ENCODE measurements around the gene BEST4. TPM values are rescaled to one million over a fixed set of nuclear protein-coding genes. Genes with fewer than 3 reads are reported as not detected.

The BEST4 gene
- total RNA-seq, 1 experiment from 2014 or later, result 1.3 TPM

DNA sequence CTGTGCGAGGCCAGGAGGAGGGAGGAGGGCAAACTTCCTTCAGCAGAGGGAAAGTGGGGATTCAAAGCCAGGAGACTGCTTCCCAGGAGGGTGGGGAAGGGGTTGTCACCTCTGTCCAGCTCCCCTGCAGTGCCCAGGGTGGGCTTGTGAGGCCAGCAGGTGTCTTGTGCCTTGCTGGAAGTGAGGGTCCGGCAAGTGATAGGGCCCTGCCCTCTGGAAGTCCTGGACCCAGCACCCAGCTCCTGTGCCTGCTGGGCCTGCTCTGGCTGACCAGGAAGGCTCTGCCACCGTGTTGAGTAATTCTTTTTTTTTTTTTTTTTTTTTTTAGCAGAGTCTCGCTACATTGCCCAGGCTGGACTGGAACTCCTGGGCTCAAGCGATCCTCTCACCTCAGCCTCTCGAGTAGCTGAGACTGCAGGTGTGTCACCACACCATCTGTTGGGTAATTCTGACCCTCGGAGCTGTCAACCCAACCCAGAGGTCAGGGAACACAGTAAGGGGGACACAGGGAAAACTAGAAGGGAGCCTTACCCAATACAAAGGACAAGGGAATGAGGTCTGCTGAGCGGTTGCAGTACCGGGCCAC lies 1.0 kb downstream of the BEST4 start:
- Histone ChIP-seq H3K27ac (no peak overlapping the region), H3K4me2 (peak overlapping the region; percentile 63; the same call in 1 of the 2 replicates), H3K36me3 (ENCODE audit: low read depth) (no peaks in the 10 kb centered on the region; the same call in 1 of the 2 replicates), H3K27me3 (ENCODE audit: insufficient read depth, low read depth) (no peaks in the 10 kb centered on the region), H3K9me3 (ENCODE audit: insufficient read depth, low read depth) (no peaks in the 10 kb centered on the region), H2AFZ (no peak overlapping the region), H4K20me1 (ENCODE audit: insufficient read depth) (no peaks in the 10 kb centered on the region), H3K79me2 (ENCODE audit: low read depth) (no peaks in the 10 kb centered on the region), H3K9me2 (ENCODE audit: insufficient read depth) (no peaks in the 10 kb centered on the region), H3F3A (ENCODE audit: insufficient read depth, low read depth) (peaks cover 18% of the 10 kb centered on the region), H3K4me1 (replicated peaks; ENCODE audit: insufficient read depth) (no peaks in the 10 kb centered on the region), H3K4me3 (no peak overlapping the region)
- TF ChIP-seq, protein P1, sequence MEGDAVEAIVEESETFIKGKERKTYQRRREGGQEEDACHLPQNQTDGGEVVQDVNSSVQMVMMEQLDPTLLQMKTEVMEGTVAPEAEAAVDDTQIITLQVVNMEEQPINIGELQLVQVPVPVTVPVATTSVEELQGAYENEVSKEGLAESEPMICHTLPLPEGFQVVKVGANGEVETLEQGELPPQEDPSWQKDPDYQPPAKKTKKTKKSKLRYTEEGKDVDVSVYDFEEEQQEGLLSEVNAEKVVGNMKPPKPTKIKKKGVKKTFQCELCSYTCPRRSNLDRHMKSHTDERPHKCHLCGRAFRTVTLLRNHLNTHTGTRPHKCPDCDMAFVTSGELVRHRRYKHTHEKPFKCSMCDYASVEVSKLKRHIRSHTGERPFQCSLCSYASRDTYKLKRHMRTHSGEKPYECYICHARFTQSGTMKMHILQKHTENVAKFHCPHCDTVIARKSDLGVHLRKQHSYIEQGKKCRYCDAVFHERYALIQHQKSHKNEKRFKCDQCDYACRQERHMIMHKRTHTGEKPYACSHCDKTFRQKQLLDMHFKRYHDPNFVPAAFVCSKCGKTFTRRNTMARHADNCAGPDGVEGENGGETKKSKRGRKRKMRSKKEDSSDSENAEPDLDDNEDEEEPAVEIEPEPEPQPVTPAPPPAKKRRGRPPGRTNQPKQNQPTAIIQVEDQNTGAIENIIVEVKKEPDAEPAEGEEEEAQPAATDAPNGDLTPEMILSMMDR (conservative IDR thresholded peaks at IDR 0.05), result no peak
- TF ChIP-seq EZH2 (IDR thresholded peaks at IDR 0.05; ENCODE audit: low read depth), result no peak
- CTCF ChIA-PET, result interaction anchor here (0.5 to 0.7 kb wide), 2 partner anchors 7 to 315 kb away, joined by 3 to 5 read pairs; no protein-coding TSS in a partner anchor
- intact Hi-C loops (cut with micrococcal nuclease; ENCODE audit: unreplicated experiment), result no loop called here
- POLR2A ChIA-PET (ENCODE audit: unreplicated experiment), result interaction anchor here (0.6 to 0.7 kb wide), 2 partner anchors 480 to 1437 kb away, joined by 3 to 10 read pairs; no protein-coding TSS in a partner anchor
- no peak for DNase-seq
- BruUV-seq (replicated peaks), result no TSS peak

DNA sequence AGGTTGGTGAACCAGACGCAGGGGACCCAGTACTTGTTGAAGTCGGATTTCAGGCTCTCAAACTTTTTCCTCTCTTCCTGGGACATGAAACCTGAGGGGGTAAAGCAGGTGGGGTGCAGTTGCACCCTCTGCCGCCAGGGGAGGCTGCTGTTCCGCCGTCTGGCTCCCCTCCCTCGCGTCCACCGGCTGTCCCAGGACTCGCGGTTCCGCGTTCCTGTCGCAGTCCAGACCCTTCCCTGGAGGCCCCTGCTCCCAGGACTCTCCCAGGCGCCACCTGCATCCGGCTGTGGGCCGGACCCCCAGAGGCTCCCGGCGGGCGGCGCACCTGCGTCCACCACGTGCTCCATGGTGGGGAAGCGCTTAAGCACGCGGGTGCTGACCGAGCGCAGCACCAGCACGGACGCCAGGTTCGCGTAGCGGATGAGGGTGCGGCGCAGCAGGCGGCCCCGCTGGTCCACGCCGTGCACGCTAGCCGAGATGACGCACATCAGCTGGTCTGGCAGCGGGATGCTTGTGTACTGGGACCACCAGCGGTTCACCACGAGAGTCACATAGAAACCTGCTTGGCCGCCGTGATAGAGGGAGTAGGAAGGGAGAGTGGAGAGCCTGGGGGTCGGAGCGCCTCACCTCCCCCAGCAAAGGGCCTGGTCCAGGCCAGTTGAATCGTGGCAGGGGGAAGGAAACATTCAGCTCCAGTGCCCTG lies 1.7 kb downstream of the BEST4 start:
- H3K4me2 ChIP-seq, result peak overlapping the region; percentile 63

More for the DNA sequence above, 1.7 kb downstream of the BEST4 start:
- Histone ChIP-seq H3K9me2 (ENCODE audit: insufficient read depth) (no peaks in the 10 kb centered on the region), H4K20me1 (ENCODE audit: insufficient read depth) (no peaks in the 10 kb centered on the region), H3K27ac (no peak overlapping the region), H3K4me1 (replicated peaks; ENCODE audit: insufficient read depth) (no peaks in the 10 kb centered on the region), H3K36me3 (ENCODE audit: low read depth) (peaks cover 4% of the 10 kb centered on the region; the same call in 1 of the 2 replicates), H3K27me3 (ENCODE audit: insufficient read depth, low read depth) (no peaks in the 10 kb centered on the region), H3F3A (ENCODE audit: insufficient read depth, low read depth) (peaks cover 24% of the 10 kb centered on the region), H3K4me3 (peak overlapping the region; percentile 16; the same call in 1 of the 2 replicates), H2AFZ (peak overlapping the region; percentile 37; the same call in 1 of the 2 replicates), H3K9me3 (ENCODE audit: insufficient read depth, low read depth) (no peaks in the 10 kb centered on the region), H3K79me2 (ENCODE audit: low read depth) (no peaks in the 10 kb centered on the region)
- ChIA-PET POLR2A (ENCODE audit: unreplicated experiment) (interaction anchor here (0.6 kb wide), 1 partner anchor 1437 kb away, joined by 3 read pairs; no protein-coding TSS in a partner anchor), CTCF (interaction anchor here (0.5 to 0.7 kb wide), 2 partner anchors 8 to 316 kb away, joined by 3 to 5 read pairs; no protein-coding TSS in a partner anchor)
- DNase-seq, result peak; percentile 43 to 84
- intact Hi-C loops (cut with micrococcal nuclease; ENCODE audit: unreplicated experiment), result no loop called here
- BruUV-seq (replicated peaks), result no TSS peak
- no peak for TF ChIP-seq EZH2 (IDR thresholded peaks at IDR 0.05; ENCODE audit: low read depth)
- TF ChIP-seq, protein P1 (conservative IDR thresholded peaks at IDR 0.05), result peak; percentile 88

Measured in PC-9 (cell line).